ENCODE results near the gene YES1. TPM values are rescaled to one million over a fixed set of nuclear protein-coding genes. Genes with fewer than 3 reads are reported as not detected.

YES1 gene
- total and polyA plus RNA-seq, 2 donors (not counting 3 experiments of a cell fraction or from before 2014, with no cell fraction given): 16.5 to 92.3 TPM

DNA sequence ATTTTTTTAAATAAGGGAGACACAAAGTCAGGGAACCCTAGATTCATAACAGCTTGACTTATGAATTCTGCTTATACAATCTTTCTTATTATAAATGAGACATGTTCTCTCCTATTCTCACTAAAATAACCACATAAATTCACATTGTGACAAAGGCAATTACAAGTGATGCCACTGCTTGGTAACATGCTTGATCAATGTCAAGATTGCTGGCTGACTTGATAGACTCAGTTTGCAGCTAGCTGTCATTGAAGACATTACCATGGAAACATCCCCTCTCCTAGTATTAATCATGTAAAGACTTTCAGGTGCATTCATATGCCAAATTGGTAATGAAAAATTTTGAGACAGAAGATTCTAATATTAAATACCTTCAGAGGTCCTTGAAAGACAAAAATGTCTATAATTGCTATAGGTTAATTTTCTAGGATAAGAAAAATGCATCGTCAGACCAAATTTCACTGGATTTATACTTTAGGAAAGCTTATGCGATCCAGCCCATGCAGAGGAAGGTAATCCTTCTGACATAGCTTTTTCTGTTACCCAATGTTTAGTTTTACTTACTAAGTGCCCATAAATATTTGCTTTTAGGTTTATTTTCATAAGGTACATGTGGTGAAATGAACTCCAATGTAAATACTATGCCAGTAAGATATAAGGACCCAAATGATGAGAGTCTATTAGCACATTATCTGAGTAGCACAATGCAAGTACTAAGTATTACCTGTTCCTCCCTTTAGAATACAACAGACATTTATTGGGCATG, 67.0 kb downstream of the YES1 start:
- Histone ChIP-seq H3K9me1 (replicated peaks; ENCODE audit: control insufficient read depth, extremely low read depth, insufficient read depth, low read length) (no peaks in the 10 kb centered on the region), H3K79me2 (ENCODE audit: control insufficient read depth, insufficient read depth, low read length) (no peaks in the 10 kb centered on the region), H3K9me3 (replicated peaks; ENCODE audit: control insufficient read depth, insufficient read depth, low read length) (no peaks in the 10 kb centered on the region), H3K27ac (ENCODE audit: insufficient read depth, low read depth, low read length) (no peak overlapping the region), H3K4me3 (replicated peaks in 1 of 3; ENCODE audit: insufficient read depth in 1 of 3, low read depth in 1 of 3, low read length in 3 of 3) (no peak overlapping the region), H4K20me1 (replicated peaks; ENCODE audit: control insufficient read depth, extremely low read depth, insufficient read depth, low read length) (no peaks in the 10 kb centered on the region), H3K4me2 (ENCODE audit: insufficient read depth, low read length) (no peak overlapping the region), H2AFZ (ENCODE audit: low read depth, low read length) (no peak overlapping the region), H3K36me3 (ENCODE audit: control insufficient read depth in 2 of 2, extremely low read depth in 1 of 2, insufficient read depth in 2 of 2, low read length in 2 of 2) (peaks cover 4 to 8% of the 10 kb centered on the region in 2 experiments), H3K27me3 (ENCODE audit: control insufficient read depth in 2 of 2, insufficient read depth in 2 of 2, low read length in 2 of 2) (no peaks in the 10 kb centered on the region), H3K9ac (replicated peaks; ENCODE audit: extremely low read depth, insufficient read depth, low read length) (no peak overlapping the region), H3K4me1 (ENCODE audit: control insufficient read depth, extremely low read depth, insufficient read depth, low read length) (peaks cover 21% of the 10 kb centered on the region)
- DNase-seq (ENCODE audit: low read depth, low spot score): no peak
- intact Hi-C loops (cut with micrococcal nuclease): no loop called here
- CTCF ChIA-PET: interaction anchor here (1.4 to 10.8 kb wide), 2 partner anchors 87 to 94 kb away, joined by 5 to 301 read pairs; no protein-coding TSS in a partner anchor
- BruUV-seq (replicated peaks): no TSS peak
- dilution Hi-C loops (cut with MboI; ENCODE audit: extremely low pct_ligation_motif_present, low sequenced_read_pairs): loop anchor here (25.0 kb wide), 1 partner anchor 92 kb away; no protein-coding TSS in a partner anchor
- TF ChIP-seq FOS (IDR thresholded peaks at IDR 0.05; ENCODE audit: borderline replicate concordance, insufficient read depth, low read length) (no peak), POLR2AphosphoS5 (IDR thresholded peaks at IDR 0.05; ENCODE audit: insufficient read depth, low read depth, low read length) (no peak), MYC (IDR thresholded peaks at IDR 0.05; ENCODE audit: low read depth, low read length) (no peak), GATA2 (IDR thresholded peaks at IDR 0.05; ENCODE audit: insufficient read depth, insufficient read length, low read depth, low read length) (no peak), EZH2 (IDR thresholded peaks at IDR 0.05; ENCODE audit: borderline replicate concordance, low read depth, low read length, severe bottlenecking) (no peak), POLR2A (IDR thresholded peaks at IDR 0.05; ENCODE audit: low read depth, low read length) (no peak), JUN (IDR thresholded peaks at IDR 0.05; ENCODE audit: borderline replicate concordance, insufficient read depth, insufficient read length, low read depth) (no peak)
- TF ChIP-seq, protein P1, sequence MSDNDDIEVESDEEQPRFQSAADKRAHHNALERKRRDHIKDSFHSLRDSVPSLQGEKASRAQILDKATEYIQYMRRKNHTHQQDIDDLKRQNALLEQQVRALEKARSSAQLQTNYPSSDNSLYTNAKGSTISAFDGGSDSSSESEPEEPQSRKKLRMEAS (IDR thresholded peaks at IDR 0.05; ENCODE audit: insufficient read depth, insufficient read length): no peak
- TF ChIP-seq, protein P2, sequence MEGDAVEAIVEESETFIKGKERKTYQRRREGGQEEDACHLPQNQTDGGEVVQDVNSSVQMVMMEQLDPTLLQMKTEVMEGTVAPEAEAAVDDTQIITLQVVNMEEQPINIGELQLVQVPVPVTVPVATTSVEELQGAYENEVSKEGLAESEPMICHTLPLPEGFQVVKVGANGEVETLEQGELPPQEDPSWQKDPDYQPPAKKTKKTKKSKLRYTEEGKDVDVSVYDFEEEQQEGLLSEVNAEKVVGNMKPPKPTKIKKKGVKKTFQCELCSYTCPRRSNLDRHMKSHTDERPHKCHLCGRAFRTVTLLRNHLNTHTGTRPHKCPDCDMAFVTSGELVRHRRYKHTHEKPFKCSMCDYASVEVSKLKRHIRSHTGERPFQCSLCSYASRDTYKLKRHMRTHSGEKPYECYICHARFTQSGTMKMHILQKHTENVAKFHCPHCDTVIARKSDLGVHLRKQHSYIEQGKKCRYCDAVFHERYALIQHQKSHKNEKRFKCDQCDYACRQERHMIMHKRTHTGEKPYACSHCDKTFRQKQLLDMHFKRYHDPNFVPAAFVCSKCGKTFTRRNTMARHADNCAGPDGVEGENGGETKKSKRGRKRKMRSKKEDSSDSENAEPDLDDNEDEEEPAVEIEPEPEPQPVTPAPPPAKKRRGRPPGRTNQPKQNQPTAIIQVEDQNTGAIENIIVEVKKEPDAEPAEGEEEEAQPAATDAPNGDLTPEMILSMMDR (IDR thresholded peaks at IDR 0.05; ENCODE audit: extremely low read depth in 1 of 2, insufficient read depth in 1 of 2, low read depth in 1 of 2, low read length in 2 of 2): no peak
- POLR2A ChIA-PET: no interaction called here
- FAIRE-seq: peak; percentile 12

Measured in endothelial cell of umbilical vein (primary cell).